22Rv1 (cell line): ENCODE measurements around the gene TMPRSS4.

Source experiments
- H3K27ac ChIP-seq: fragments of 450-650 bp; 2 replicates; pipeline ENCODE4 v1.5.1; 2017
- ZFX ChIP-seq: fragments of 450-650 bp; IDR thresholded peaks from 2 replicates; pipeline ENCODE4 v1.6.1; 2017; ENCODE audit warnings: antibody characterized with exemption, borderline replicate concordance
- TF ChIP-seq, protein P1 (sequence below): fragments of 450-650 bp; IDR thresholded peaks from 2 replicates; pipeline ENCODE4 v1.5.1; 2017; ENCODE audit warnings: mild to moderate bottlenecking

TMPRSS4 gene

GRCh38 chr11:118051136-118051610 is 25.7 kb upstream of the TMPRSS4 start:
- no peak overlapping the region for H3K27ac ChIP-seq
- TF ChIP-seq, protein P1, sequence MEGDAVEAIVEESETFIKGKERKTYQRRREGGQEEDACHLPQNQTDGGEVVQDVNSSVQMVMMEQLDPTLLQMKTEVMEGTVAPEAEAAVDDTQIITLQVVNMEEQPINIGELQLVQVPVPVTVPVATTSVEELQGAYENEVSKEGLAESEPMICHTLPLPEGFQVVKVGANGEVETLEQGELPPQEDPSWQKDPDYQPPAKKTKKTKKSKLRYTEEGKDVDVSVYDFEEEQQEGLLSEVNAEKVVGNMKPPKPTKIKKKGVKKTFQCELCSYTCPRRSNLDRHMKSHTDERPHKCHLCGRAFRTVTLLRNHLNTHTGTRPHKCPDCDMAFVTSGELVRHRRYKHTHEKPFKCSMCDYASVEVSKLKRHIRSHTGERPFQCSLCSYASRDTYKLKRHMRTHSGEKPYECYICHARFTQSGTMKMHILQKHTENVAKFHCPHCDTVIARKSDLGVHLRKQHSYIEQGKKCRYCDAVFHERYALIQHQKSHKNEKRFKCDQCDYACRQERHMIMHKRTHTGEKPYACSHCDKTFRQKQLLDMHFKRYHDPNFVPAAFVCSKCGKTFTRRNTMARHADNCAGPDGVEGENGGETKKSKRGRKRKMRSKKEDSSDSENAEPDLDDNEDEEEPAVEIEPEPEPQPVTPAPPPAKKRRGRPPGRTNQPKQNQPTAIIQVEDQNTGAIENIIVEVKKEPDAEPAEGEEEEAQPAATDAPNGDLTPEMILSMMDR = no peak
- no peak for TF ChIP-seq ZFX

DNA sequence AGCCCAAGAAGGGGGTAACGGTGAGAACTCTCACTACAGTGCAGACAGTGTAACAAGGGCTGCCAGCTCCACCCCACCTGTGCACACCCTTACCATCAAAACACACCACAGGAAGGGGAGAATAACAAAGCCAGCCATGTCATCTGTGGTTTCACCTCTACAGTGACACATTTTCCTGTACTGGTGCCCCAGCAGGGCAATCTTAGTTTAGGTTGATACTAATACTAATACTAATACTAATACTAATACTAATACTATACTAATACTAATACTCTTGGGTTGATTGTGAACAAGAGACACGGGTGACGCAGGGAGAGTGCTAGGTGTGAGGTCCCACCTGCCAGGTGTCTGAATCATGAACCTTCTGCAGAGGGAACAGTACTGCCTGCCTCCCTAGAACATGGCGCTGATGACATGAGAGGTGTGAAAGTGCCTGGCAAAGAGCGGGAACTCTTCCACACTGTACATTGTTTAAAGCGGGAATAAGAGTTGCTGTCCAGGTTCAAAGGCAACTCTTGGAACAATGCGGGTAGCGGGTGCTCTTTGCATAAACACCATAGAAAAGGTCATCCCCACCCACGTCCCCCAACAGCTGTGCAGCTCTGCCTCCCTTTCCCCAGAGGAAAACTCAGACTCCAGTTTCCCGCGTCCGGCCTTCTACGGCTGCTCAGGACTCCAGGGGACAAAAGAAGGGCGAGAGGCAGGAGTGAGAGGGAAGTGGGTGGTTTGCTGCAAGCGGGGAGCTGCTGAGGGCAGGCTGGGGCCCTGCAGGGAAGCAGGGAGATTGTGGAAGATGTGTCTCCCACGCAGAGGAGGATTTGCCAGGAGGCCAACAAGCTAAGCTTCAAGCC is 25.0 kb upstream of the TMPRSS4 start:
- no peak for TF ChIP-seq ZFX
- TF ChIP-seq, protein P1 = no peak

GRCh38 chr11:118052581-118053206 is 24.2 kb upstream of the TMPRSS4 start:
- H3K27ac ChIP-seq = no peak overlapping the region
- no peak for TF ChIP-seq ZFX
- TF ChIP-seq, protein P1 = no peak

More for the DNA sequence above, 25.0 kb upstream of the TMPRSS4 start:
- H3K27ac ChIP-seq = no peak overlapping the region

DNA sequence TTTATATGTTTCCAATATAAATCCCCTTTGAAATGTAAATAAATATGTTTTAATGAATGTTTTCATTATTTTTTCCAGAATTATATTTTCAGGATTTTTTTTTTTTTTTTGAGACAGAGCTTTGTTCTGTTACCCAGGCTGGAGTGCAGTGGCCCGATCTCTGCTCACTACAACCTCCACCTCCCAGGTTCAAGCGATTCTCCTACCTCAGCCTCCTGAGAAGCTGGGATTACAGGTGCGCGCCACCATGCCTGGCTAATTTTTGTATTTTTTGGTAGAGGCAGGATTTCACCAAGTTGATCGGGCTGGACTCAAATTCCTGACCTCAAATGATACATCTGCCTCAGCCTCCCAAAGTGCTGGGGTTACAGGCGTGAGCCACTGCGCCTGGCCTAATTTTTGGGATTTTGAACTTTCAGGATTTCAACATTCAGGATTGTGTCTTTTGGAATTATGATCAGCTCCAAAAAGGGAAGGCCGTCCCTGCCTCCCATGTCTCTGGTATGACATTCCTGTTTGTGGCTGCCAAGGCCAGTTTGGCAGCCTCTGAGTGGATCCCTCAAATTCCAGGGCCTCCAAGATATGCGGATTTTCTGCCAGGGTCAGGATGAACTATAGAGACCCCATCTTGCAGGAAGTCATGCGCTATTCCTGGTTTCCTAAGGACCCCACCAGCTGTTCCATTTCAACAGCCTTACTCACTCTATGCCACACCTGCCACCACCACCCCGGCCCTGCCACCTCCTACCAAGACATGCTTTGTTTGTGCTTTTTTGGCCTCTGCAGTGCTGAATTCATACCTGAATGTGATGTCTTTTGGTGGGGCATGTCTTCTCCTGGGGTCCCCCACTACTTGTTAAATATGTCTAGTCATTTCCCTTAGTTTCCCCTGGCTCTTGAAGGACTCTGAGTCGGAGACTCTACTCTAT is 21.9 kb upstream of the TMPRSS4 start:
- TF ChIP-seq ZFX = no peak
- TF ChIP-seq, protein P1 = no peak
- no peak overlapping the region for H3K27ac ChIP-seq

GRCh38 chr11:118055966-118056365 is 20.9 kb upstream of the TMPRSS4 start:
- TF ChIP-seq, protein P1 = no peak
- TF ChIP-seq ZFX = no peak
- H3K27ac ChIP-seq = no peak overlapping the region

GRCh38 chr11:118056806-118057205 is 20.1 kb upstream of the TMPRSS4 start:
- no peak overlapping the region for H3K27ac ChIP-seq
- TF ChIP-seq ZFX = no peak
- TF ChIP-seq, protein P1 = no peak
